Ovary (tissue), 9 donors: ENCODE data around the gene TRIB2. TPM values are rescaled to one million over a fixed set of nuclear protein-coding genes. Genes with fewer than 3 reads are reported as not detected.

Experiments used
- DNase-seq, 5 donors: peaks; one replicate each; pipeline ENCODE4 v3.0.0-alpha.2; 2019 to 2020
- H3K27ac ChIP-seq, 2 donors: fragments of 200-600 bp; one replicate each; pipeline versions ENCODE4 v1.5.1 to v1.8.0; 2019 to 2022
- H3K27me3 ChIP-seq: fragments of 200-600 bp; one replicate; pipeline ENCODE4 v1.8.0; 2022
- H3K36me3 ChIP-seq: fragments of 200-600 bp; sonication (generic); one replicate; pipeline ENCODE4 v1.5.1; 2019
- H3K4me1 ChIP-seq: one replicate; pipeline ENCODE4 v1.8.1; 2013; ENCODE audit warnings: mild to moderate bottlenecking, moderate library complexity; ENCODE audit not compliant: insufficient read depth
- H3K4me3 ChIP-seq: fragments of 200-600 bp; sonication (generic); one replicate; pipeline ENCODE4 v1.5.1; 2017
- H3K9me3 ChIP-seq, 2 donors: fragments of 200-600 bp in 1 of 2; sonication (generic) in 1 of 2; one replicate each; pipeline versions ENCODE4 v1.5.1 to v1.8.1; 2013 to 2019; ENCODE audit warnings: mild to moderate bottlenecking in 1 of 2, moderate library complexity in 1 of 2
- CTCF ChIP-seq, 3 donors: fragments of 450-650 bp in 2 of 3; fragments of 200-600 bp in 1 of 3; IDR thresholded peaks; one replicate each; pipeline versions ENCODE4 v1.5.1 to v1.8.0; 2016 to 2022; ENCODE audit warnings: antibody characterized with exemption in 3 of 3, mild to moderate bottlenecking in 1 of 3
- EP300 ChIP-seq: sonication (generic); formaldehyde crosslinking; IDR thresholded peaks from one replicate; pipeline ENCODE4 v1.6.1; 2017; ENCODE audit warnings: antibody characterized with exemption
- POLR2A ChIP-seq: fragments of 450-650 bp; IDR thresholded peaks from one replicate; pipeline ENCODE4 v1.6.1; 2017; ENCODE audit warnings: antibody characterized with exemption, mild to moderate bottlenecking, moderate library complexity
- WGBS, 3 donors: extraction: QIAGEN DNeasy Blood & Tissue Kit in 1 of 3; methylation state at CpG; one replicate each; pipeline versions ENCODE4 v1.1.5 to v1.1.7; 2013 to 2017; 5-methylcytosine and 5-hydroxymethylcytosine counted together
- intact Hi-C, 4 donors: fragments of 100-400 bp; cut with DNase I; formaldehyde crosslinking; loops; one replicate each; pipeline versions ENCODE4 v1.11.0 to v1.15.1; 2022 to 2023
- polyA plus RNA-seq, 2 donors: library from polyadenylated mRNA; stranded (reverse); fragments of 200-250 nt in 1 of 2; fragments of 350-450 nt in 1 of 2; fragmentation: Illumina TruSeq in 1 of 2; extraction: RNeasy Lipid Tissue Mini Kit (QIAGEN cat#74804) in 1 of 2; gene quantifications; one replicate each; pipeline ENCODE4 v1.2.3, GENCODE V29; 2013 to 2014
- total RNA-seq, 7 donors: library from RNA; depleted of rRNA in 2 of 7; stranded (reverse); fragments of >200 nt in 2 of 7; fragmentation: NEBNext Ultra II Directional in 3 of 7; extraction: Animal tissue kit (Norgen Biotek cat#: 25700) in 3 of 7; gene quantifications; one replicate each; pipeline versions ENCODE4 v1.1.0 to v1.2.4, GENCODE V29; 2016 to 2023
- donor health status: DM: no; HTN: no; CAD: no; lungs with moderate emphysema.
- donor health status: DM: no; HTN: no; CAD: no.
- donor health status: Bipolar disorder and iron deficiency.
- donor health status: DM: yes; HTN: yes; CAD: no.
- donor health status: DM: no; HTN: no; CAD: no.
- donor health status: DM: yes; HTN: yes; CAD: no.

Gene TRIB2
- total and polyA plus RNA-seq, 9 donors: 60.4 to 209 (median 94.7) TPM

GRCh38 chr2:12728221-12728777, 11.6 kb downstream of the TRIB2 start:
- intact Hi-C loops: loop anchor here in 2 of 4 donors (10.0 kb wide), 2 partner anchors 197 to 207 kb away; no protein-coding TSS in a partner anchor
- no peak overlapping the region for H3K4me3 ChIP-seq
- no peak for DNase-seq
- no peaks in the 10 kb centered on the region for H3K27me3 ChIP-seq
- no peaks in the 10 kb centered on the region for H3K9me3 ChIP-seq
- H3K36me3 ChIP-seq: no peaks in the 10 kb centered on the region
- TF ChIP-seq CTCF (IDR thresholded peaks at IDR 0.05): no peak
- no peak for TF ChIP-seq EP300
- no peak for TF ChIP-seq POLR2A
- no peak overlapping the region for H3K27ac ChIP-seq
- 90 to 96% (median 93%) methylated on average over 9 of the region's 9 CpGs for WGBS, 3 donors
- peaks cover 35% of the 10 kb centered on the region for H3K4me1 ChIP-seq

GRCh38 chr2:12730265-12730664, 13.5 kb downstream of the TRIB2 start:
- no peaks in the 10 kb centered on the region for H3K36me3 ChIP-seq
- H3K4me3 ChIP-seq: no peak overlapping the region
- DNase-seq: no peak
- no peaks in the 10 kb centered on the region for H3K9me3 ChIP-seq
- TF ChIP-seq EP300: no peak
- no peak for TF ChIP-seq POLR2A
- TF ChIP-seq CTCF (IDR thresholded peaks at IDR 0.05): no peak
- 90 to 93% (median 91%) methylated on average over 5 of the region's 5 CpGs for WGBS, 3 donors
- H3K4me1 ChIP-seq: peaks cover 42% of the 10 kb centered on the region
- no peaks in the 10 kb centered on the region for H3K27me3 ChIP-seq
- H3K27ac ChIP-seq: no peak overlapping the region
- intact Hi-C loops: loop anchor here in 1 of 4 donors (10.0 kb wide), 2 partner anchors 205 to 275 kb away; no protein-coding TSS in a partner anchor

DNA sequence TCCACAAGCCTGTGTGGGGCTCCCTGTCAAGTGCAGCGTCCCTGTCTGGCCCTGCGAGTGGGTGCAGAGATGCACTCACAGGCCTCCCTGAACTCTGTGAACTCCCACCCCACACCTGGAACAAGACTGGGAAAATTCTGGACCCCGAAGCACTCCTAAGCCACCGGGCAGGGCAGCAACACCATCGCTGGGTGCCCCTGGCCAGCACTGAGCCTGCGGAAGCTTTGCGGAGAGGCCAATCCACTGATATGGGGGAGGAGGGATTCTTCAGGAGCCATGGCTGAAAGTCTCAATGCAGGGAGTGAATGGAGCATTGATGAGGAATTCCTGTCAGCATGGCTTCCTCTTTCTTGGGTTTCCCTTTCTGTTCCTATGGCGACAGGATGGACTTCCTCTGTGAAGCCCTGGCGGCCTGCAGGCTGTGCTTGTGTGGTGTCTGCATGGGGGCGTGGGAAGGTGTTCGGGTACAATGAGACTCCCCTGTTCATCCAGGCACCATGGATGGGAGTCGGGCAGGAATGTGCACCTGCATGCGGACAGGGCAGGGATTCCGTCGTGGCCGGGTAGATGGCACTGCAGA, 15.1 kb downstream of the TRIB2 start:
- intact Hi-C loops: loop anchor here in 1 of 4 donors (10.0 kb wide), 2 partner anchors 203 to 273 kb away; no protein-coding TSS in a partner anchor
- no peak for DNase-seq
- no peak overlapping the region for H3K27ac ChIP-seq
- H3K4me3 ChIP-seq: no peak overlapping the region
- no peaks in the 10 kb centered on the region for H3K9me3 ChIP-seq
- WGBS, 3 donors: 90 to 95% (median 91%) methylated on average over 16 of the region's 16 CpGs
- TF ChIP-seq CTCF (IDR thresholded peaks at IDR 0.05) (no peak), EP300 (no peak), POLR2A (no peak)
- H3K4me1 ChIP-seq: peaks cover 40% of the 10 kb centered on the region
- H3K27me3 ChIP-seq: no peaks in the 10 kb centered on the region
- H3K36me3 ChIP-seq: no peaks in the 10 kb centered on the region

DNA sequence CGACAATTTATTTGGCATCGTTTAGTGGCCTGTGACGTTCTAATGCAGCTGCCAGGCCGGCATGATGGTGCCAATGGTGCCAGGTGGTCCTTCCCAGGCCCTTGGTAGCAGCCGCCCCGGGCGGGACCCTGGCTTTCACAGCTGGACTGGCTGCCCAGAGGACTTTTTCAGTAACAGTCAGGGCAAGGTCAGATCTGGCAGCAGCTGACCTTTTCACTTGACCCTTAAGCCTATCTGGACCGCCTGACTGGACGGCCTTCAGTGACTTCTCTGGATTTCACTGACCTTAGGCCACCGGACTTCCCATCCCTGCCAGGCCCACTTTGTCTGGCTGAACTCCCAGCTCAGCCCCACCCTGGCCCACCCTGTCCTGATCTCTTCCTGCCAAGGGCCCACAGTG, 15.9 kb downstream of the TRIB2 start:
- peak in 2 of 5 donors; percentile 43 to 63 for DNase-seq
- Histone ChIP-seq H3K27me3 (no peaks in the 10 kb centered on the region), H3K4me3 (no peak overlapping the region), H3K9me3 (no peaks in the 10 kb centered on the region), H3K27ac (peak overlapping the region in 1 of 2 donors; percentile 55), H3K36me3 (no peaks in the 10 kb centered on the region), H3K4me1 (peaks cover 37% of the 10 kb centered on the region)
- intact Hi-C loops: loop anchor here in 1 of 4 donors (10.0 kb wide), 2 partner anchors 202 to 272 kb away; no protein-coding TSS in a partner anchor
- 51 to 64% (median 57%) methylated on average over 10 of the region's 10 CpGs for WGBS, 3 donors
- TF ChIP-seq CTCF (IDR thresholded peaks at IDR 0.05): no peak
- TF ChIP-seq EP300: no peak
